Hematopoietic multipotent progenitor cell treated with erythropoietin and hydrocortisone succinate and interleukin-3 and kit ligand, for 17 days (in vitro differentiated cells): ENCODE results near the gene PEX10.

Source experiments
- DNase-seq: peaks from one replicate; pipeline ENCODE4 v3.0.0-alpha.2; 2015; ENCODE audit warnings: low spot score

Gene PEX10

DNA sequence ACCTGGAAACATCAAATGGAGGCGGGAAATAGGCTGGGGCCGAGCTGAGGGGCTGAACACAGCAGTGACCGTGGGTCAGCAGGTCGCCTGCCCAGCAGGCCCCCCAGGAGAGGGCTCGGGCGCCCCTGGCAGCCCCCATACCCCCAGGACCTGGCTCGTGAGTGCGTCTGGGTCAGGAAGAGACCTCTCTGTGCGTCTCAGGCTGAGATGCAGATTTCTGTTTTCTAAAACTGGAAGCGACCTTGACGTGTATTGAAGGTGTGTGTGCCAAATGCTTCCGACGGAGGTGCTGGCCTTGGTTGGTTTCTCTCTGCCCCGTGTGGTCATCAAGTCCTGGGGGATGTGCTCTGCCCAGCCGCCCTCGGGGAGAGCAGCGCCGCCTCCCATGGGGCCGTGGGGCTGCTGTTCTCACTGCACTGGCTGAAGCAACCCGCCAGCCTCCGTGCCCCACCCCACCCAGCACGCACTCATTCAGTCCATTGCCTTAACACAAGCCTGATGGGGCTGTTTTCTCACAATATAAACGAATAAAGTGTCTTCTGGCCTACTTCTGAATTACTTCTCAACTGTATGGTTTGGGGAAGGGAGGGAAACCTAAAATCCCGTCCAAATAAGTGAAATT, 7.4 kb downstream of the PEX10 start:
- DNase-seq, result no peak

DNA sequence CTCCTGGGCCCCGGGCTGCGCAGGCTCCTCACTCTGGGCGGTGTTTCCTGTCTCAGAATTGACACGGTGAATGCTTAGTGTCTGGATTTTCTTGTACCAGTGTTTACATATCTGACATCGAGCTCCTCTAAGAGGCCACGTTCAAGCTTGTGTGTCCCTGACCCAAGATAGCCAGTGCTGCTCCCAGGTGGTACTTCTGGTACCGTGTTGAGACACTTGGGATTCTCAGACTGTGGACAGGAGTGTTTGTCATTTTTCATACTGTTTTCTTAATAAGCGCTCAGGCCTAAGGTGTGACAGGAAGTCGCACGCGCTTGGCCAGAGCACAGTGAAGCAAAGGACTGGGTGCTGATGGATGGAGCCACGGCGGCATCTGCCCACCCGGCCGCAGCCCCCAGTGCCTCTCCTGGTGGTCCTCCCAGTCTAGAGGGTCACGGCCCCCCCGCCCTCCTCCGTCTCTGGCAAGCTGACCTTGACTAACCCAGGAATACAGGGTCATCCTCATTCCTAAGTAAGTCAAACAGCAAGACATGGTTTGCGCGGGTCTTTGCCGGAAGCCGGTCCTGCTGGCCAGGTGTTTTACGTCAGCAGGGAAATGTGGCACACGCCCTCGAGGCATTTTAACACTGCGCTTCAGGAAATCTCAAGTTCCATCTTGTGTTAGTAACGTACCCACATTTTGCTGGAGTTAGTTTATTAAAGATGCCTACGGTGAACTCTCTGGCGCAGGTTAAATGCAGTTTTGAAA, 8.0 kb downstream of the PEX10 start:
- DNase-seq, result no peak

DNA sequence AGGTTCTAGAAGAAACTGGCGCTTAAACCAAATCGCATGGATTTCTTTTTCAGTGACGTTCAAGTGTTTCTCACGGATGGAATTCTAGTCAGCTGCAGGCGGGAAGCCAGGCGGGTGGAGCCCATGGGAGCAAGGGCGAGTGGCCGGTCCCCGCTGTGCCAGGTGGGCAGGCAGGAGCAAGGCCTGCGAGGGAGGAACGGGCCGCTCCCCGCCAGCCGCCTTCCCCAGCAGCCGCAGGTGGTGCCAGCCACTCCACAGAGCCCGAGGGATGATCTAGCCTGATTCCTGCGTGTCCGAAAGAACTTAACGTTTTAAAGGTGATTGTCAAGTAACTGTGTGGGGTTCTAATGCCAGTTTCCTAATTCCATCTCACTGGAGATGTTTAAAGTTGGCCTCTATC, 9.1 kb downstream of the PEX10 start:
- no peak for DNase-seq

- DNase-seq, result no peak
Observed at GRCh38 chr1:2402420-2402819, 9.9 kb downstream of the PEX10 start.

DNA sequence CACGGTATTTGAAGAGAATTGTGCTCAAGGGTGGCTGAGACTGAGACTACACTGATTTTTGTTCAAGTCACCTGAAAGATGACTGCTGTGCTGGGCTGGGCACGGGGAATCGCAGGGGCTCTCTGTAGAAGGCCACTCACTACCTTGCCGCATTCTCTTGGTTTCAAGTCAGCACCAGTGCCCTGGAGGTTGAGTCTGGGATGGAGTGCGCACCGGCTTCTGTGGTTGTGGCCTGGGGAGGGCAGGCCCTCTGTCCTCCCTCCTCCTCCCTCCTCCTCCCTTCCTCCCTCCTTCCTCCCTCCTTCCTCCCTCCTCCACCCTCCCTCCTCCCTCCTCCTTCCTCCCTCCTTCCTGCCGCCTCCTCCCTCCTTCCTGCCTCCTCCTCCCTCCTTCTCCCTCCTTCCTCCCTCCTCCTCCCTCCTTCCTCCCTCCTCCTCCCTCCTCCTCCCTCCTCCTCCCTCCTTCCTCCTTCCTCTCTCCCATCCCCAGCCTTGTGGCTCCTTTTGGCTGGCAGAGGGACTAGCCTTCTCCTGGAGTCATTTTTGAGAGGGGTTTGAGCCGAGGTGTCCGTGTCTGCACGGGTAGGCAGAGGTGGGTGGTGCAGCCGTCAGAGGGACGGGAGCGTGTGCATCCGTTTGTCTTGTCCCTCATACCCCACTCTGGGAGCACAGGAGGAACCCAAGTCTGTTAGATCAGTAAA, 11.3 kb downstream of the PEX10 start:
- no peak for DNase-seq

DNA sequence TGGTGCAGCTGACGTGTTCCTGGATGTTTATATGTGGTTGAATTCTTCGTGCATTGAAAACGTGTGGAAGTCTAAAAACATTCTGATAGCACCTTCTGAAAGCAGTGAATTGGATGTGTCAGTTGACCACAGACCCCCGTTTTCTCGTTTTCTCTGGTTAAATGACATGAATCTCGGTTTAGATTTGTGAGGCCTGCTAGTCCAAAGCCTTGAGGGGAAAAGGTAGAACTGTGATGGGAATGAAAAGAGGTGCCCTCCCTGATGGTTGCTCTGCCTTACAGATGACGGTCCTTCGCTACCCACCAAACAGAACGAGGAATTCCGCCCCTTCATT, 11.8 kb downstream of the PEX10 start:
- DNase-seq, result no peak

- DNase-seq, result no peak
Observed at GRCh38 chr1:2399890-2400575, 12.3 kb downstream of the PEX10 start.

DNA sequence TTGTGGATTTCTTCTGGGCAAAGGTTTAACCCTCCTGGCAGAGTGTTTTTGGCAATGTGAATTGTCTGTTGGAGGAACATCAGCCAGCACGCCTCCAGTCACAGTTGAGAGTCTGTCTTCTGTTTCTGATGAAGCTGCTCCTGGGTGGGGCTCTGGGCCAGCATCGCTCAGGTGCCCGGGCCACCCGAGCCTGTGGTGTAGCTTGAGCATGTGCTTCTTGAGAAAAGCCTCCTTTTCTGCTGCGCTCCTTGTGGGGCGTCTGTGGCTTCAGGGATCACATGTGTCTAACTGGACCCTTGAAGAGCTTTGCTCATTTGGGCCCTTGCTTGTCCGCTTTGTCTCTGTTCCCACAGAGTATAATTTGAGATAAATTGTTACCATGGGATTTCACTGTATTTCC, 13.5 kb downstream of the PEX10 start:
- DNase-seq, result no peak

DNA sequence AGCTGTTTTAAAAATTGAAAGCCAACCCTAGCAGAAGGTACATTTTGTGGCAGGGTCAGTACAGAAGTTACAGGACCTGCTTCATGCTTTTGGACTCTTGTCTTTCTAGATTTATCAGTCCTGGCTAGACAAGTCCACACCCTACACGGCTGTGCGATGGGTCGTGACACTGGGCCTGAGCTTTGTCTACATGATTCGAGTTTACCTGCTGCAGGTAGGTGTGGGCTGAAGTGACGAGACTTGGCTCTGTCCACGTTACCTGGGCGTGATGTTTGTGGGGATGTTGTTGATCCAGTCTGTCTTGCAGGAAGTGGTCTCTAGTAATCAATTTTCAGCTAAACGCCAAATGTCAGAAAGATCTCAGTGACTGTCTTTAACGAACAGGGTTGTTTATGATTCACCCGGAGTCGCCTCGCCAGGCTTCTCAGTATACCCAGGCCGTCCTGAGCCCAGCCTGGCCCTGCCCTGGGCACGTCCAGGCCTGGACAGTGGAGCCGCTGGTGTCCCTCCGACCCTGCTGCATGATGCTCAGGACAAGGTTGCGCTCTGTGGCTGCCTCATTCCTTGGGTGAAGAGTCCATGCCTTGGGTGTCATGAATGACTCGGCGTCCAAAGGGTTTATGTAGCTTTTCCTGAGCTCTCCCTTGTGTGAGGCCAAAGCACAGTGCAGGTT, 15.2 kb downstream of the PEX10 start:
- no peak for DNase-seq

- no peak for DNase-seq
Observed at GRCh38 chr1:2396476-2396875, 15.9 kb downstream of the PEX10 start.

DNA sequence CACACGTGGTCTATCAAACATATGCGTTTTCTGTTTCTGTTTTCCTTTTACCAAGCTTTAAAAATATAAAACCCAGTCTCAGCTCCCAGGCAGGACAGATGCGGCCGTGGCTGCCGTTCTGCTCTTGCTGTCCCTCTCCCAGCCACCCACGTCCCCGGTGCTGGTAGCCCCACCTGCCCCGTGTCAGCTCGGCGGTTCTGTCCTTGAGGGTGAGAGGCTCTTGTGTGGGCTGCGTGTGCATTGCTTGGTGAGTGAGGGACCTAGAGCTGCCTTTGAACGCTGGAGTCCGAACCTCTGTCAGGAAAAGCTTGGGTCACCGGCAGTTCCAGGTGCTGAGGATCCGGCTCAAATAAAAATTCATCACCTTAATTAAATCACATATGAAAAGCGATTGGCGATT, 16.3 kb downstream of the PEX10 start:
- no peak for DNase-seq

GRCh38 chr1:2395245-2395644, 17.1 kb downstream of the PEX10 start:
- DNase-seq, result no peak

DNA sequence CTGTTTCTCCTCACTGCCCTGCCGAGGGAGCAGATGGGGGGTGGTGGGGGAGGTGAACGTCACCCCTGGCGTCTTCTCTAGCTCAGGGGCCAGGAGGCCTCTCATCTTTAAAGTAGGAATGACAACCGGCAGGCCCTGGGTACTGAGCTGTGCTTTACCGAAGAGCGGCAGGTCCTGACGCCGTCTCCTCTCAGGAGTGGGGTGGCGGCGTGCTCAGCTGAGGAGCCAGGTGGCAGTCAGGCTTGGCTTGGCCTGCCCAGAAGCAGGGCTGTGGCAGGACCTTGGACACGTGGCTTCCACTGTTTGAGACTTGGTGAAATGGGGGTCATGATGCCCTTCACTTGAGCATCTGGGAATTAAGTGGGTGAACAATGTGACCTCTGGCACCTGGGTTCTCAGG, 17.6 kb downstream of the PEX10 start:
- DNase-seq, result no peak

GRCh38 chr1:2394220-2394619, 18.1 kb downstream of the PEX10 start:
- DNase-seq, result no peak

GRCh38 chr1:2393471-2393877, 18.9 kb downstream of the PEX10 start:
- no peak for DNase-seq

DNA sequence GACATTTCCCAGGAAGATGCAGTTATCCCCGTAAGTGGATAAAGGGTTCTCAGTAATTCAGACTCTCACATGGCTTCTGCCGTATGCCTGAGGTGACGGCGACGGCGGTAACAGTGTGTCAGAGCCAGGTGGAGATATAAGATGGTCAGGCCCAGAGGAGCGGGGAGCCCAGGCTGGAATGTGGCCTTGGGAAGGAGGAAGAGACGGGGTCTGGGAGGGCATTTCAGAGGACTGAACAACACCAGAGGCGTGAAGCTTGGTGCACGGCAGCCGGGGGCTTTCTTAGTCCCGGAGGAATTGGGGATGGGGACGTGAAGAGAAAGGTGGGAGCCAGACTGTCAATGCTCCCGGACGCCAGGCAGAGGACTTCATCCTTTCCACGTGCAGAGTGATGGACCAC, 19.7 kb downstream of the PEX10 start:
- no peak for DNase-seq

DNA sequence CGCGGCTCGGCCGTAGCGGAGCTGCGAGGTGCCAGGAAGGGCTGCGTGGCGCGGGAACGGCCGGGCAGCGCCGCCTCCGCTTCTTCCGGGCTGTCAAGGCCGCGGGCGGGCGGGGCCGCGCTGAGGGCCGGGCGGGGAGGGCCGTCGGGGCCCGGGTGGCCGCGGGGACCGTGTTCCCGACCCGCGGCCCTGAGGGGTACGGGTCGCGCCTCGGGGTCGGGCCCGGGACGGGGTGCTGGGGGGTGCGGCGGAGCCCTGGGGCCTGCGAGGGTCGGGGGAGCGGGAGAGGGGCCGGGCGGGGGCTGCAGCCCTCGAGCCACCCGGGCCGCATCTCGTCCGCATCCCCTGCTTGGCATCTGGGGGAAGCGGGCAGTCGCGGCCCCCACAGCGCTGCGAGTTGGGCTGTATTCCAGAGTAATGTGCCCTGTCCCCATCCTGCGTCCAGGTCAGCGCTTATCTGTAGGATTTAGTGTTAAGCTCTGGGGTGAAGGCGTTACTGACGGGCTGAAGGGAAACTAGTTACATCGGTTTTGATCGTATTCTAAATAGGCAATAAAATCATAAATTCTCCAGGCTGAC, 20.3 kb downstream of the PEX10 start:
- peak; percentile 39 for DNase-seq

- DNase-seq, result peak; percentile 99
Observed at GRCh38 chr1:2391041-2391930, 21.1 kb downstream of the PEX10 start, which contains the start of the genes MORN1 and RER1. TSS of gene MORN1 (minus strand) at chr1:2391554. CDS start at chr1:2391533, 21 bp downstream. TSS of gene RER1 (plus strand) at chr1:2391841. CDS start at chr1:2395791, 3,950 bp downstream.

DNA sequence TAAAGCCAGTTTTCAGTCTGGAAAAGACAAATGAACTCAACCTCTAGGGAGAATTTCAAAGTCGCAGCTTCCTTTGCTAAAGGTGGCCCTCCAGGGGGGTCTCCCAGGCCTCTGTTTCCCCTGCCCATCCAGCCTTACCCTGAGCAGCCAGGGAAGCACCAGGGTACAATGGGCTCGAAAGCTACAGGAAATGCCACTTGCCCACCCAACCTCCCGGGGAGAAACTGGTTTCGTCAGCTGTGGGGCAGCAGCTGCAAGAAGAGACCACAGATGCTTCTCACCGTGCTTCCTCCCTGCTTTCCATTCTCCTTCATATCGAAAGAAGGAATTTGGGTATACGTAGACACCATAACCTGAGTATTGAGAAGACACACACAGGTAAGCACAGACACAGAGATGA, 22.7 kb downstream of the PEX10 start:
- no peak for DNase-seq

GRCh38 chr1:2388004-2388913, 24.1 kb downstream of the PEX10 start:
- no peak for DNase-seq
